IPS-20b (cell line): ENCODE measurements around the gene FAM25A.
"Not testable (repeated sequence)": the region's sequence is repeated elsewhere in the genome, so short reads cannot be mapped to it uniquely, and the experiment has no call there.

Experiments
- H3K27ac ChIP-seq: one replicate; pipeline ENCODE4 v1.5.1; 2013; ENCODE audit warnings: low read length
- H3K27me3 ChIP-seq: 2 replicates; pipeline ENCODE4 v1.6.1; 2013; ENCODE audit warnings: mild to moderate bottlenecking, low read length, inconsistent platforms; ENCODE audit not compliant: insufficient read depth
- H3K36me3 ChIP-seq: 2 replicates; pipeline ENCODE4 v1.6.1; 2013; ENCODE audit warnings: low read depth, mild to moderate bottlenecking, inconsistent platforms, low read length, moderate library complexity; ENCODE audit not compliant: insufficient read depth
- H3K4me1 ChIP-seq: 2 replicates; pipeline ENCODE4 v1.6.1; 2013; ENCODE audit warnings: mild to moderate bottlenecking, control low read depth, inconsistent platforms, low read length, moderate library complexity; ENCODE audit not compliant: insufficient read depth
- H3K4me3 ChIP-seq: 2 replicates; pipeline ENCODE4 v1.5.1; 2013; ENCODE audit warnings: mild to moderate bottlenecking, low read length, inconsistent platforms
- H3K9ac ChIP-seq: 2 replicates; pipeline ENCODE4 v1.6.1; 2013; ENCODE audit warnings: low read depth, mild to moderate bottlenecking, inconsistent platforms, low read length, moderate library complexity
- H3K9me3 ChIP-seq: 2 replicates; pipeline ENCODE4 v1.6.1; 2013; ENCODE audit warnings: mild to moderate bottlenecking, low read depth, low read length, inconsistent platforms; ENCODE audit not compliant: insufficient read depth

FAM25A gene

DNA sequence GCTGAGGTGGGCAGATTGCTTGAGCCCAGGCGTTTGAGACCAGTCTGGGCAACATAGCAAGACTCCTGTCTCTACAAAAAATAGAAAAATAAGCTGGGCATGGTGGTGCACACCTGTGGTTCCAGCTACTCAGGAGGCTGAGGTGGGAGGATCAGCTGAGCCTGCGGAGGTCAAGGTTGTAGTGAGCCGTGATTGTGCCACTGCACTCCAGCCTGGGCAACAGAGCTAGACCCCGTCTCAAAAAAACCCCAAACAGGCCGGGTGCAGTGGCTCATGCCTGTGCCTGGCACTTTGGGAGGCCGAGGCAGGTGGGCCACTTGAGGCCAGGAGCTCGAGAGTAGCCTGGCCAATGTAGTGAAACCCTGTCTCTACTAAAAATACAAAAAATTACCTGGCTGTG lies 23.5 kb downstream of the FAM25A start:
- H3K4me1 ChIP-seq, H3K9me3 ChIP-seq, H3K36me3 ChIP-seq, H3K27me3 ChIP-seq, H3K4me3 ChIP-seq, H3K9ac ChIP-seq, H3K27ac ChIP-seq: not testable (repeated sequence)

DNA sequence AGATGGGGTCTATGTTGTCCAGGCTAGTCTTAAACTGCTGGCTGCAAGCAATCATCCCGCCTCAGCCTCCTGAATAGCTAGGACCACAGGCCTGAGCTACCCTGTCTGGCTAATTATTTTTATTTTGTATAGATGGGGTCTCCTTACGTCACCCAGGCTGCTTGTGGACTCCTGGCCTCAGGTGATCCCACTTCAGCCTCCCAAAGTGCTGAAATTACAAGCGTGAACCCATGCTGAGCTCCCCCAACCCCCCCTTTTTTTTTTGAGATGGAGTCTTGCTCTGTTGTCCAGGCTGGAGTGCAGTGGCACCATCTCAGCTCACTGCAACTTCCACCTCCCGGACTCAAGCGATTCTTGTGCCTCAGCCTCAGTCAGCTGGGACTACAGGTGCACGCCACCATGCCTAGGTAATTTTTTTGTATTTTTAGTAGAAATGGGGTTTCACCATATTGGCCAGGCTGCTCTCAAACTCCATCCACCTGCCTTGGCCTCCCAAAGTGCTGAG lies 25.4 kb downstream of the FAM25A start:
- no peaks in the 10 kb centered on the region for H3K9me3 ChIP-seq
- no peaks in the 10 kb centered on the region for H3K4me1 ChIP-seq
- no peak overlapping the region for H3K4me3 ChIP-seq
- H3K36me3 ChIP-seq = peaks cover 20% of the 10 kb centered on the region
- H3K27ac ChIP-seq = no peak overlapping the region
- H3K9ac ChIP-seq = no peak overlapping the region
- no peaks in the 10 kb centered on the region for H3K27me3 ChIP-seq

DNA sequence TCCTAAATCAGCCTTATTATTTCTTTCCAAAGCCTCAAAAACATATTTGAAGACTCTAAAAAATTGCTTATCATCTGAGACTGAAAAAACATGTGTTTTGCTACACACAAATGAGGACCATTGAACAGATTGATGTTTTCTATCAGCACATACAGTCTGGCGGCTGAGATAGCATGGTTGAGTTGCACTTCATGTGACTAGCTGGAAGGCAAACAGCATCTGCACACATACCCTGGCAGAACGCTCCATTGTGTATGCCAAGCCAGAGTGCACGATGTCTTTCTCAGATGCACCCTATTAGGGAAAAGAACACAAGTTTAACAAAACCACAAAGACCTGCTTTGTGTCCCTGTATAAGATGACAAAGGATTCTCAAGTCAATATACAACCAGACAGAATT lies 33.0 kb downstream of the FAM25A start:
- Histone ChIP-seq H3K27me3 (no peaks in the 10 kb centered on the region), H3K27ac (no peak overlapping the region), H3K4me3 (no peak overlapping the region), H3K36me3 (peaks cover 77% of the 10 kb centered on the region), H3K9ac (no peak overlapping the region), H3K4me1 (no peaks in the 10 kb centered on the region), H3K9me3 (no peaks in the 10 kb centered on the region)

DNA sequence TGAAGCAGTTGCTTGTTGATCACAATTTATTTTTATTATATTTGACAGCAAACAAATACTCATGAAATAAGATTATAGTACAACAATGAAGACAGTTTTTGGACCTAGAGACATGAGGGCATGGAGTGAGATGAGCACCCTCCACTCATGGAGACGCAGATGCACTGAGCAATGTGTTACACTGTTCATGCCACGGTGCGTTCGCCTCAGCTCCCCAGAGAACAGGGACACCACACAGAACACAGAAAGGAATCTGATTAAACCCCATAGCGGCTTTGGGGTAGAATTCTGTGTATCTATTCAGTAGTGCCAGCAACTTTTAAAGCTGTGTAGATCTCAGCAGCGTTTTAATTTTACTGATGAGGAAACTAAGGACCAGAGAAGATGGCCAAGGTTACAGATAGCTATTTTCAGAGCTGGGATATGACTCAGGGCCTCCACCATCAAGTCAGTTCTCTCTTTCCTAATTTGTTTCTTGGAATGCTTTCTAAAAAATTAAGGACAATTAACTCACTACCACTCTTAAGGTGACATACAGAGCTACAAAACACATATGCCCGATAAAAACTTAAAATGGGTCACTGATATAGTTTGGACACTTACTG lies 33.6 kb downstream of the FAM25A start:
- Histone ChIP-seq H3K27ac (no peak overlapping the region), H3K9ac (no peak overlapping the region), H3K27me3 (no peaks in the 10 kb centered on the region), H3K36me3 (peaks cover 83% of the 10 kb centered on the region), H3K4me3 (no peak overlapping the region), H3K4me1 (no peaks in the 10 kb centered on the region), H3K9me3 (no peaks in the 10 kb centered on the region)

DNA sequence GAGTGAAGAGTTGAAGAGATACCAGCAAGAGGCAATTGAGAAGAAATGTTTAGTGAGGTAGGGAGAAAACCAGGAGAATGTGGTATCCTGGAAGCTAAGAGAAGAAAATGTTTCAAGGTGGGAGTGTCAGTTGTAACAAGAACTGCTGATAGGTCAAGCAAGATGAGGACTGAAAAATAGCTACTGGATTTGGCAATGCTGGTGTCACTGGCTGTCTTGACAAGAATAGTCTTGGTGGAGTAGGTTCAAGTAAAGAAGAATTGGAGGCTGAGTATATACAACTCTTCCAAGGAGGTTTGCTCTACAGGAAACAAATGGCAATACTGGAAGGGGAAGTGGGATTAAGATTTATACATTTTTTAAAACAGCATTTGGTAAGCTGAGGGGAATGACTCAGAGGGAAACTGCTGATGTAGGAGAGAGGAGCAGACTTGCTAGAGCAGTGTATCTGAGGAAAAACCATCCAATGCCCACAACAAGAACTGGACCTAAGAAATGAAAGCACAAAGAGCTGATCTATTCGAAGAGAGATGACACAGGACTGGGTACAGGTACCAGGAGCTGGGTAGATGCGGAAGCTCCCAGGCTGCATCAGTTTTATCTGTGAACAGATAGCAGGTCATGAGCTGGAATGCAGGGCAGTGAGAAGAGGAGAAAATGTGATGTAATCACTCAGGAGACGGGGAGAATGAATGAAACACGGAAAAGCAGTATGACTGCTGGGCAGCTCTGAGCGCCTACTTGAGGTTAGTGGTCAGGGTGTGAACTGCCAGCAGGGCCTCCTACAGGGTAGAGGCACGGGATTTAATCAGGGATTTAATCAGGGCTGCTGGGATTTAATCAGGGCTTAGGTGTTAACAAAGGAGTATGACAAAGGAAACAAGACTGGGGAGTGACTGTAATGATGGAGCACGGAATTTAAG lies 34.5 kb downstream of the FAM25A start:
- H3K36me3 ChIP-seq = peaks cover 91% of the 10 kb centered on the region
- H3K9ac ChIP-seq = no peak overlapping the region
- H3K27ac ChIP-seq = no peak overlapping the region
- H3K27me3 ChIP-seq = no peaks in the 10 kb centered on the region
- H3K9me3 ChIP-seq = no peaks in the 10 kb centered on the region
- H3K4me1 ChIP-seq = no peaks in the 10 kb centered on the region
- H3K4me3 ChIP-seq = no peak overlapping the region

DNA sequence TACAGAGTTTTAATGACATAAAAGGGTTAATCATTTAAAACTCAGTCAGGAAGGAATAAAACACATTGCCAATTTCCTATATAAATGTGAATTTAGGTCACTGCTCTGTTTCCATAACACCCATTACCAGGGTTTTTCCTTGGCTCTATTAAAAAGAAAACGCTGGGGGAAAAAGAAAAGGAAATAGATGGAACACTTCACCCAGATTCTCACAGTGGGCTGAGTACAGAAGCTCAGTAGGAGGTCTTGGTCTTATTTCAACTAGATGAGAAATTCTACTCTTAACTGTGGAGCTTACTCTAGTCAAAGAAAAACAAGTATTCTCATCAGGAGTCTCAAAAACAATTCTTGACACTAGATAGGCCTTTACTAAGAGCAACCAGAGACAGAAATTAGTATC lies 38.1 kb downstream of the FAM25A start:
- Histone ChIP-seq H3K36me3 (peaks cover 86% of the 10 kb centered on the region), H3K27me3 (no peaks in the 10 kb centered on the region), H3K27ac (no peak overlapping the region), H3K9ac (no peak overlapping the region), H3K4me3 (no peak overlapping the region), H3K9me3 (no peaks in the 10 kb centered on the region), H3K4me1 (no peaks in the 10 kb centered on the region)

DNA sequence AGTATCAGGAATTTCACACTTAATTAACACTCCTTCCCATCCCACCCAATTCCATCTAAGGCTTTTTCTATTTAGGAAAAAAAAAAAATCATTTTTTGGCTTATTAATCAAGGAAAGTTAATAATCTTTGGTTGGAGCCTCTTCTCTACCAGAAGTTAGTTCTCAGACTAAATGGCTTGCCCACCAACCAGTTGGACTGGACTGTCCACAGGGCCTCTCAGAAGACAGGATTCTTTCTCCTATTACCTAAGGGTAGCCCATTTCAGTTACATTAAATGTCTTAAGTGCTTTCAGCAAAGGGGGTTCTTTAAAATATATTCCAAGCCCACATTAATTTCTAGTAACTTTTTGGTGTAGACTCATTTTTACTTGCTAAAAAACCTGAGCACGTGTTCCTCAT lies 39.3 kb downstream of the FAM25A start:
- peaks cover 85% of the 10 kb centered on the region for H3K36me3 ChIP-seq
- no peaks in the 10 kb centered on the region for H3K27me3 ChIP-seq
- H3K4me3 ChIP-seq = no peak overlapping the region
- H3K27ac ChIP-seq = no peak overlapping the region
- H3K4me1 ChIP-seq = no peaks in the 10 kb centered on the region
- H3K9me3 ChIP-seq = no peaks in the 10 kb centered on the region
- no peak overlapping the region for H3K9ac ChIP-seq

DNA sequence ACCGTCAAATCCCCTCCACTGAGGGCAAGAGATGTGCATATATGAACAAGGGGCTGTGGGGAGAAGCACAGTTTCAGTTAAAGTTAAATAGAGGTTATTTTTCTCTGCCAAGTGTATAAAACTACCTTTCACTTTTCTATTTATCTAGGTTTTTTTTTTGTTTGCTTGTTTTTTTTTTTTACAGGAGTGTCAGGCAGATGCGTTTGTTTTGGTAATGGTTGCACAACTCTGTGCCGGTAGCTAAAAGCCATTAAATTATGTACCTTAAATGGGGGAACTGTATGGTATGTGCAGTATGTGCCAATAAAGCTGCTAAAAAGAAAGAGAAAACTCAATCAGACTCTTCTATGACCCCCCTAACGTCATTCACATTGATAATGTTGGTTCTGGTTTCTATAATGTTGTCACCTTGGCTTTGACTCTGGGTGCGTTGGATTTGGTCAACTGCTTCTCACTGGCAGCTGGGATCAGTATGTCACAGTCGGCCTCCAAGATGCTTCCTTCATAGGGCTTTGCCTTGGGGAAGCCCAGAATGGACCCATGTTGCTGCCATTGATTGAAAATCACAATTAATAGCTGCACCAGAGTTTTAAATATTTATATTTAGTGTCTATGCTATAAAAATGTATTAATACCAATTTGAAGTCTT lies 40.3 kb downstream of the FAM25A start:
- Histone ChIP-seq H3K9me3 (no peaks in the 10 kb centered on the region), H3K4me1 (no peaks in the 10 kb centered on the region), H3K36me3 (peaks cover 84% of the 10 kb centered on the region), H3K27me3 (no peaks in the 10 kb centered on the region), H3K4me3 (no peak overlapping the region), H3K27ac (no peak overlapping the region), H3K9ac (no peak overlapping the region)

DNA sequence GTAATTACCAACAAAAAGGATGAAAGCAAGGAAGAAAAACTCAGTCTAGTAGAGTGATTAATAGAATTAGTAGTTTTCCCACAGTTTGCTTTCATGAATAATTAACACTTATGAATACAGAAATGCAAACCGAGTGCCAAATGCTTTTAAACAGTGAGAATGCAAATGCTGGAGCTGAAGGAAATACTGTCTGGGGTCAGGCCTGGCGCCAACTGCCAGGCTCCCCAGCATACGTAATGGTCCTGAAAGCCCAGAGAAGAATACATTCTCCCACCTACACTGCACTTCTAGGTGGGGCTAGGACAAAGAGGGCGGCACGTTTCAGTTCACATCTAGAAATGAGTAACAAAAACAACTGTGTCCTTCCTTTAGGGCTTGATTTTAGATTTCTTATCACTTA lies 44.6 kb downstream of the FAM25A start:
- Histone ChIP-seq H3K4me1 (no peaks in the 10 kb centered on the region), H3K9ac (no peak overlapping the region), H3K9me3 (no peaks in the 10 kb centered on the region), H3K27me3 (no peaks in the 10 kb centered on the region), H3K4me3 (no peak overlapping the region), H3K27ac (no peak overlapping the region), H3K36me3 (peaks cover 85% of the 10 kb centered on the region)

DNA sequence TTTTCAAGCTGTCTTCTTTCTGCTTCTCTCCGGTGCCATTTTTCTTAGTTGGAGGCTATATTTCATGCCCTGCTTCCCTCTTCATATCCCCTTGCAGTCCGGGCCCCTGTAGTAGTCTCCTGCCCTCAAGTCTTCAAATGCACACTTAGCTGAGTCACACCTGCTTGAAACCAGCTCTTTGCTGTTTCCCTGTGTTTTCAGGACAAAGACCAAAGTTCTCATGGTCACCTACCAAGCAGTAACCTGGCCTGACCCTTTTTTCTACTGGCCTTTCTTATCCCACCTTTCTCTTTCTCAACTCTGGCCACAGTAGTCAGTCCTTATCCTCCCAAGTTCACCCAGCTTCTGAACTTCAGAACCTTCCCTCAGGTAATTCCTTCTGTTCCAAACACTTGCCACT lies 46.1 kb downstream of the FAM25A start:
- Histone ChIP-seq H3K27ac (no peak overlapping the region), H3K36me3 (peaks cover 70% of the 10 kb centered on the region), H3K9ac (no peak overlapping the region), H3K27me3 (no peaks in the 10 kb centered on the region), H3K9me3 (no peaks in the 10 kb centered on the region), H3K4me3 (no peak overlapping the region), H3K4me1 (no peaks in the 10 kb centered on the region)

DNA sequence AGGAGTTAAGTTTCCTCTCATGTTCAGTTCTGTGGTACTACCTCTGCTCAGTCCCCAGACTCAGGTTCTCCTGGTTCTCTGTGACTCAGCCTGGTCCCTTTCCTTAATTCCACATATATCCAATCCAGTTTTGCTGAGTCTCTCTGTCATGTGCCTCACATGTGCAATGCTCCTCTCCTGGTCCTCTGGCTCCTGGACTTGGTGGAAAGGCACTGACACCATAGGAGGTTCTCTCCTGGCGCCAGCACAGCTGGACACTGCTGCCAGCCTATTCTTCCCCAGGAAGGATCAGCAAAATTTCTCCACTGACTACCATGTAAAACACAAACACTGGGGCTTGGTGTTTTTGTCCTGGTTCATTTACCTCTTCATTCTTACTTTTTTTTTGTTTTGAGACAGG lies 46.8 kb downstream of the FAM25A start:
- Histone ChIP-seq H3K4me3 (no peak overlapping the region), H3K4me1 (no peaks in the 10 kb centered on the region), H3K9me3 (no peaks in the 10 kb centered on the region), H3K36me3 (peaks cover 71% of the 10 kb centered on the region), H3K27me3 (no peaks in the 10 kb centered on the region), H3K9ac (no peak overlapping the region), H3K27ac (no peak overlapping the region)

DNA sequence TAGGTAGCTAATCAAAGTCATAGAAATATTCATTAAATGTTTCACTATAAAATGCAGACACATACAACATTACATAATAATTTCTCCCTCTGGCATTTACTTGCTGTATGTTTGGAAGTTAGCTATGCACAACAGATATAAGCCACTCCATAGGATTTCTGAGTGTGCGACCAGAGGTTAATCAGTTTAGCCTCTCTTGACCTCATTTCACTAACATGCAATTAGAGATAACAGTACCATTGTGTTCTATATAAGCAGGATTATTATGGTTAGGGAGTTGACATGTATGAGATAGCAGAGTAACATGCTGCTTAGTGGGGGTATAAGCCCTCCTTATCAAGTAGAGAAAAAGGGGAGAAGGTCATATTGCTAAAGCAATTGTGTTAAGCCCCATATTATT lies 48.2 kb downstream of the FAM25A start:
- Histone ChIP-seq H3K4me3 (no peak overlapping the region), H3K36me3 (peaks cover 72% of the 10 kb centered on the region), H3K9me3 (no peaks in the 10 kb centered on the region), H3K27me3 (no peaks in the 10 kb centered on the region), H3K9ac (no peak overlapping the region), H3K4me1 (no peaks in the 10 kb centered on the region), H3K27ac (no peak overlapping the region)
